HEK293 (cell line): ENCODE results near the gene WDR76.

Source experiments
- GLI4 ChIP-seq: fragments of 450-650 bp; formaldehyde crosslinking; IDR thresholded peaks from 2 replicates; pipeline ENCODE4 v1.5.1; 2016; ENCODE audit warnings: missing biosample characterization, missing genetic modification characterization
- ZBTB26 ChIP-seq: fragments of 450-650 bp; formaldehyde crosslinking; optimal IDR thresholded peaks from 2 replicates; pipeline ENCODE3; 2016; ENCODE audit warnings: missing biosample characterization, mild to moderate bottlenecking, missing genetic modification characterization
- ZFP37 ChIP-seq: fragments of 450-650 bp; formaldehyde crosslinking; IDR thresholded peaks from 2 replicates; pipeline ENCODE4 v1.5.1; 2016; ENCODE audit warnings: missing biosample characterization, missing genetic modification characterization
- ZNF133 ChIP-seq: fragments of 450-650 bp; formaldehyde crosslinking; IDR thresholded peaks from 2 replicates; pipeline ENCODE4 v1.5.1; 2016; ENCODE audit warnings: missing biosample characterization, missing genetic modification characterization
- ZNF184 ChIP-seq: fragments of 450-650 bp; IDR thresholded peaks from 2 replicates; pipeline ENCODE4 v1.5.1; 2018; ENCODE audit warnings: missing biosample characterization, mild to moderate bottlenecking, missing genetic modification characterization
- ZNF391 ChIP-seq: fragments of 450-650 bp; formaldehyde crosslinking; IDR thresholded peaks from 2 replicates; pipeline ENCODE4 v1.5.1; 2016; ENCODE audit warnings: low read depth, missing biosample characterization, missing genetic modification characterization, borderline replicate concordance
- ZNF416 ChIP-seq: fragments of 450-650 bp; formaldehyde crosslinking; IDR thresholded peaks from 2 replicates; pipeline ENCODE4 v1.5.1; 2016; ENCODE audit warnings: missing biosample characterization, missing genetic modification characterization
- ZNF558 ChIP-seq: fragments of 450-650 bp; formaldehyde crosslinking; IDR thresholded peaks from 2 replicates; pipeline ENCODE4 v1.5.1; 2016; ENCODE audit warnings: missing biosample characterization, missing genetic modification characterization
- ZNF660 ChIP-seq: fragments of 450-650 bp; IDR thresholded peaks from 2 replicates; pipeline ENCODE4 v1.5.1; 2018; ENCODE audit warnings: missing biosample characterization, mild to moderate bottlenecking, missing genetic modification characterization
- TF ChIP-seq, protein P1 (sequence below): fragments of 450-650 bp; formaldehyde crosslinking; IDR thresholded peaks from 2 replicates; pipeline ENCODE4 v1.5.1; 2016; ENCODE audit warnings: missing biosample characterization, missing genetic modification characterization
- TF ChIP-seq, protein P2 (sequence below): fragments of 450-650 bp; formaldehyde crosslinking; IDR thresholded peaks from 2 replicates; pipeline ENCODE4 v1.5.1; 2016; ENCODE audit warnings: missing biosample characterization, missing genetic modification characterization
- TF ChIP-seq, protein P3 (sequence below): fragments of 450-650 bp; formaldehyde crosslinking; IDR thresholded peaks from 2 replicates; pipeline ENCODE4 v1.5.1; 2016; ENCODE audit warnings: missing biosample characterization, missing genetic modification characterization, low read depth

DNA sequence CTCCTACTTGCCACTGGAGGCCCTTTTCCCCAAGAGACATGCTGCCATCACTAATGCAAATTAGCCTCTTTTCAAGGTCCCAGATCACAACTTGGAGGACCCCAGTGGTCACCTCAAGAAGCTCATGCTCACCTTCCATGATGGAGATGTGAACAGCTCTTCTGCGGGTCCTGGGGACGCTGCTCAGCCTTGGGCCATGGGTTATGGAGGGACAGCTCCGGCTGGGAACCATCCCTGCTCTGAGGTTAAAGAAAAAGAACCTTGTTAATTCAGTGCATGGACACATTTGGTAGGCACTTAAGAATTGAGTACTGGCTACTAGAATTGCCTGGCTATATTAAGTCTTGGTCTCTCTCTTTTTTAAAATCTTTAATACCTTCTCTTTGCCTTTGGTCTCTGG lies 56.8 kb downstream of the WDR76 start:
- TF ChIP-seq ZFP37 (tag by site-specific recombination) (no peak), ZNF133 (no peak), ZNF184 (no peak), ZNF558 (no peak), ZBTB26 (tag by site-specific recombination) (no peak), GLI4 (tag by site-specific recombination) (no peak), ZNF391 (tag by site-specific recombination) (no peak), ZNF660 (tag by site-specific recombination) (no peak), ZNF416 (tag by site-specific recombination) (no peak)
- TF ChIP-seq, protein P1, sequence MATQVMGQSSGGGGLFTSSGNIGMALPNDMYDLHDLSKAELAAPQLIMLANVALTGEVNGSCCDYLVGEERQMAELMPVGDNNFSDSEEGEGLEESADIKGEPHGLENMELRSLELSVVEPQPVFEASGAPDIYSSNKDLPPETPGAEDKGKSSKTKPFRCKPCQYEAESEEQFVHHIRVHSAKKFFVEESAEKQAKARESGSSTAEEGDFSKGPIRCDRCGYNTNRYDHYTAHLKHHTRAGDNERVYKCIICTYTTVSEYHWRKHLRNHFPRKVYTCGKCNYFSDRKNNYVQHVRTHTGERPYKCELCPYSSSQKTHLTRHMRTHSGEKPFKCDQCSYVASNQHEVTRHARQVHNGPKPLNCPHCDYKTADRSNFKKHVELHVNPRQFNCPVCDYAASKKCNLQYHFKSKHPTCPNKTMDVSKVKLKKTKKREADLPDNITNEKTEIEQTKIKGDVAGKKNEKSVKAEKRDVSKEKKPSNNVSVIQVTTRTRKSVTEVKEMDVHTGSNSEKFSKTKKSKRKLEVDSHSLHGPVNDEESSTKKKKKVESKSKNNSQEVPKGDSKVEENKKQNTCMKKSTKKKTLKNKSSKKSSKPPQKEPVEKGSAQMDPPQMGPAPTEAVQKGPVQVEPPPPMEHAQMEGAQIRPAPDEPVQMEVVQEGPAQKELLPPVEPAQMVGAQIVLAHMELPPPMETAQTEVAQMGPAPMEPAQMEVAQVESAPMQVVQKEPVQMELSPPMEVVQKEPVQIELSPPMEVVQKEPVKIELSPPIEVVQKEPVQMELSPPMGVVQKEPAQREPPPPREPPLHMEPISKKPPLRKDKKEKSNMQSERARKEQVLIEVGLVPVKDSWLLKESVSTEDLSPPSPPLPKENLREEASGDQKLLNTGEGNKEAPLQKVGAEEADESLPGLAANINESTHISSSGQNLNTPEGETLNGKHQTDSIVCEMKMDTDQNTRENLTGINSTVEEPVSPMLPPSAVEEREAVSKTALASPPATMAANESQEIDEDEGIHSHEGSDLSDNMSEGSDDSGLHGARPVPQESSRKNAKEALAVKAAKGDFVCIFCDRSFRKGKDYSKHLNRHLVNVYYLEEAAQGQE (tag by site-specific recombination), result no peak
- TF ChIP-seq, protein P2, sequence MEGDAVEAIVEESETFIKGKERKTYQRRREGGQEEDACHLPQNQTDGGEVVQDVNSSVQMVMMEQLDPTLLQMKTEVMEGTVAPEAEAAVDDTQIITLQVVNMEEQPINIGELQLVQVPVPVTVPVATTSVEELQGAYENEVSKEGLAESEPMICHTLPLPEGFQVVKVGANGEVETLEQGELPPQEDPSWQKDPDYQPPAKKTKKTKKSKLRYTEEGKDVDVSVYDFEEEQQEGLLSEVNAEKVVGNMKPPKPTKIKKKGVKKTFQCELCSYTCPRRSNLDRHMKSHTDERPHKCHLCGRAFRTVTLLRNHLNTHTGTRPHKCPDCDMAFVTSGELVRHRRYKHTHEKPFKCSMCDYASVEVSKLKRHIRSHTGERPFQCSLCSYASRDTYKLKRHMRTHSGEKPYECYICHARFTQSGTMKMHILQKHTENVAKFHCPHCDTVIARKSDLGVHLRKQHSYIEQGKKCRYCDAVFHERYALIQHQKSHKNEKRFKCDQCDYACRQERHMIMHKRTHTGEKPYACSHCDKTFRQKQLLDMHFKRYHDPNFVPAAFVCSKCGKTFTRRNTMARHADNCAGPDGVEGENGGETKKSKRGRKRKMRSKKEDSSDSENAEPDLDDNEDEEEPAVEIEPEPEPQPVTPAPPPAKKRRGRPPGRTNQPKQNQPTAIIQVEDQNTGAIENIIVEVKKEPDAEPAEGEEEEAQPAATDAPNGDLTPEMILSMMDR, result no peak
- TF ChIP-seq, protein P3, sequence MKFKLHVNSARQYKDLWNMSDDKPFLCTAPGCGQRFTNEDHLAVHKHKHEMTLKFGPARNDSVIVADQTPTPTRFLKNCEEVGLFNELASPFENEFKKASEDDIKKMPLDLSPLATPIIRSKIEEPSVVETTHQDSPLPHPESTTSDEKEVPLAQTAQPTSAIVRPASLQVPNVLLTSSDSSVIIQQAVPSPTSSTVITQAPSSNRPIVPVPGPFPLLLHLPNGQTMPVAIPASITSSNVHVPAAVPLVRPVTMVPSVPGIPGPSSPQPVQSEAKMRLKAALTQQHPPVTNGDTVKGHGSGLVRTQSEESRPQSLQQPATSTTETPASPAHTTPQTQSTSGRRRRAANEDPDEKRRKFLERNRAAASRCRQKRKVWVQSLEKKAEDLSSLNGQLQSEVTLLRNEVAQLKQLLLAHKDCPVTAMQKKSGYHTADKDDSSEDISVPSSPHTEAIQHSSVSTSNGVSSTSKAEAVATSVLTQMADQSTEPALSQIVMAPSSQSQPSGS (tag by site-specific recombination), result no peak
